Stimulated activated memory B cell treated with anti-CD40 and anti-IgM and Interleukin-4, amounts not matched to agents 10 μg/mL and 1 μg/mL and 100 μg/mL, for 72 hours (primary cell): Measurements from ENCODE around the gene TLR9.
A peak's percentile ranks its signal among the peaks of the same experiment; 100 is the strongest.

Experiments used
- ATAC-seq: fragments of 150-1000 bp; cut with Tn5 transposase; 2 replicates; pipeline ENCODE4 v1.10.0; 2021
- H3K27ac Mint-ChIP-seq: one replicate; pipeline ENCODE4 v1.8.0; 2022; ENCODE audit warnings: mild to moderate bottlenecking, mixed read lengths
- H3K27me3 Mint-ChIP-seq: one replicate; pipeline ENCODE4 v1.8.0; 2022; ENCODE audit warnings: mixed read lengths
- H3K36me3 Mint-ChIP-seq: one replicate; pipeline ENCODE4 v1.8.0; 2022; ENCODE audit warnings: mixed read lengths
- H3K4me1 Mint-ChIP-seq: one replicate; pipeline ENCODE4 v1.8.0; 2022; ENCODE audit warnings: mixed read lengths
- H3K4me3 Mint-ChIP-seq: one replicate; pipeline ENCODE4 v1.8.0; 2022; ENCODE audit warnings: mild to moderate bottlenecking, moderate library complexity, mixed read lengths
- H3K9me3 Mint-ChIP-seq: one replicate; pipeline ENCODE4 v1.8.0; 2022; ENCODE audit warnings: mixed read lengths

TLR9 gene

GRCh38 chr3:52254608-52255007 is 29.2 kb upstream of the TLR9 start:
- peaks cover 64% of the 10 kb centered on the region for H3K36me3 Mint-ChIP-seq
- peaks cover 46% of the 10 kb centered on the region for H3K4me1 Mint-ChIP-seq
- no peak overlapping the region for H3K4me3 Mint-ChIP-seq
- no peaks in the 10 kb centered on the region for H3K27me3 Mint-ChIP-seq
- H3K9me3 Mint-ChIP-seq: no peaks in the 10 kb centered on the region
- no peak for ATAC-seq
- H3K27ac Mint-ChIP-seq: peak overlapping the region; percentile 80

DNA sequence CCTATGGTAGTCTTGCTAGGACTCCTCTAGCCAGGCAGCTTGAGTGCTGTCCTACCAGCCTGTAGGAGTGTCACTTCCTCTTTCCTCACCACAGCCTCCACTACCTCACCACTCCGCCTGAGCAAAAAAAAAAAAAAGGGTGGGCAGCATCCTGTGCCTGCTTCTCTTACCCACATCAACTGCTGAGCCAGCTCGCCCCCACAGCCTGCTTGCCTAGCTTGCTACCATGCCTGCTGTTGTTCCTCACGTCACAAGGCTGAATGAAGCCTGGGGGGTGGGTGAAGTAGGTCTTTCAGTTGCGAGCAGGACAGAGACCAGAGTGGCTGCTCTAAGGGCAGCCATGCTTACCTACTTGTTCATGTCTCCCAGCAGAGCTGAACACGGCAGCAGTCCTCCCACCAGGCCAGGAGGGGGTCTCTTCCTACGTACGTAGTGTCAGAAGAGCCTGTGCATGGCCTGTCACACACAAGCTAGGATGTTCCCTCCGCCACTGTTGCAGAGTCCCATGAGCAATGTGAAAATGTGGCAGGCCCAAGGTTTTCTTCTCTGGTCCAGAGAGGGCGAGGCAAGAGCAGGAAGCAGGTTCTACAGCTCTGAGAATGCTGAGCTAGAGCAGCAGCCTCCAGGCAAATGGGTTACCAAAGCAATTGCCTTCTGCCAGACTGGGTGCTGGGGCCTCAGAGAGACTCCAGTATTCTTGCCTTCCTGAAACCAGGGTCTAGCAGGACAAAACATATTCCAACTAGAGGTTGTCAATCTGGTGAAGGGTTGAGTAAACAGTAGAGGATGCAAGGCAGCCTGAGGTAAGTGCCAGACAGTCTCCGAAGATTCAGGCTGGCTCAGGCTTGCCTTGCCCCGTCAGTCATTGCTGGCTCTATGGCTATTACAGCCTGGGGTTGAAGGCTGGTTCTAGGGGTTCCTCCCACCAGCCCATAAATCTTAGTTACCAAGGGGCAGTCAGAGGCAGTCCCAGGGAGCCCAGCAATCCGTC is 28.2 kb upstream of the TLR9 start:
- Mint-ChIP-seq H3K4me1 (peaks cover 53% of the 10 kb centered on the region), H3K4me3 (peak overlapping the region; percentile 67), H3K27ac (peak overlapping the region; percentile 80), H3K9me3 (no peaks in the 10 kb centered on the region), H3K27me3 (no peaks in the 10 kb centered on the region), H3K36me3 (peaks cover 57% of the 10 kb centered on the region)
- ATAC-seq: peak; percentile 99

DNA sequence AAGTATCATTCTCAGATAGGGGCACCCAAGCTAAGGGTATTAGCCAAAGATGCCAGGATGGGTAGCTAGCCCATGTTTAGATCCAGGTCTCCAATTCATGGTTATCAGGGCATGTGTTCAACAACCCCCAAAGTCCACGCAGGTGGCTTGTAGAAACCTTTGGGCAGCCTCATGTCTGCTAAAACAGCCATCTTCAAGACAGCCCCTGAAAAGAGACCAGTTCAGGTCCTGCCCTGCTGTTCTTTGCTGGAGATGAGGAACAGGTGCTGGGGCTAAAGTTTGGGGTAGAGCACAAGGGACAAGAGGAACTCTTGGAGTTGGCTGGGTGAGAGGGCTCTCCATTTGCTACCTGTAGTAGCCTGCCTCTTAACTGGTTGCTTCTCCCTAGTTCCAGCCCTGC is 24.7 kb upstream of the TLR9 start:
- no peak for ATAC-seq
- peak overlapping the region; percentile 93 for H3K27ac Mint-ChIP-seq
- H3K9me3 Mint-ChIP-seq: no peaks in the 10 kb centered on the region
- peaks cover 76% of the 10 kb centered on the region for H3K4me1 Mint-ChIP-seq
- H3K36me3 Mint-ChIP-seq: peaks cover 47% of the 10 kb centered on the region
- H3K27me3 Mint-ChIP-seq: no peaks in the 10 kb centered on the region
- H3K4me3 Mint-ChIP-seq: no peak overlapping the region

GRCh38 chr3:52249683-52250082 is 24.2 kb upstream of the TLR9 start:
- Mint-ChIP-seq H3K4me3 (no peak overlapping the region), H3K27me3 (no peaks in the 10 kb centered on the region)

DNA sequence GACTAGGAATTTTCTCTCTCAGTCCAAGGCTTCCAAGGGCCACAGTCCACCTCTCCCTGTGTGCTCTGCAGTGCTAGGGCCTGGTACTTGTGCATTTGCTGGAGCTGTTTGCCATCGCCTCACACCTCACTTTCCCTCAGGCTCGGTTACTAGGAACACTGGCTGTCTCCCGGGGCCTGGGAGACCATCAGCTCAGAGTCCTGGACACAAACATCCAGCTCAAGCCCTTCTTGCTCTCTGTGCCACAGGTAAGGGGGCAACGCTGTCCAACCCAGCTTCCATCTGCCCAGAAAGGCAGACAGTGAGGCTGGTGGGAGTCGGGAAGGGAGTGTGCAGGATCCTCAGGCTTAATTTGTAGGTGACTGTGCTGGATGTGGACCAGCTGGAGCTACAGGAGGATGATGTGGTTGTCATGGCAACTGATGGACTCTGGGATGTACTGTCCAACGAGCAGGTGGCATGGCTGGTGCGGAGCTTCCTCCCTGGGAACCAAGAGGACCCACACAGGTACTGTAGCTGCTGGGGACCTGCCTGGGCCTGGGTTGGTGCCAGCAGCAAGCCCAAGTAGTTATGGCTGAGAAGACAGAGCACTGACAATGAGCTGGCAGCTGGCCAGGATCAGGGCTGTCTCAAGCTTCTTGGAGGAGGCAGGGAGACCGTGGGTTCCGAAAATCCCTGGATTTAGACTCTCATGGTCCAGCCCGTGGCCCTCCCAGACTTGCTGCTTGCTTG is 23.5 kb upstream of the TLR9 start:
- Mint-ChIP-seq H3K36me3 (peaks cover 45% of the 10 kb centered on the region), H3K4me1 (peaks cover 83% of the 10 kb centered on the region), H3K4me3 (no peak overlapping the region), H3K9me3 (no peaks in the 10 kb centered on the region), H3K27me3 (no peaks in the 10 kb centered on the region), H3K27ac (peak overlapping the region; percentile 93)
- ATAC-seq: no peak

More at GRCh38 chr3:52249683-52250082, 24.2 kb upstream of the TLR9 start:
- peak overlapping the region; percentile 93 for H3K27ac Mint-ChIP-seq
- peaks cover 80% of the 10 kb centered on the region for H3K4me1 Mint-ChIP-seq
- H3K9me3 Mint-ChIP-seq: no peaks in the 10 kb centered on the region
- H3K36me3 Mint-ChIP-seq: peaks cover 45% of the 10 kb centered on the region
- ATAC-seq: no peak

DNA sequence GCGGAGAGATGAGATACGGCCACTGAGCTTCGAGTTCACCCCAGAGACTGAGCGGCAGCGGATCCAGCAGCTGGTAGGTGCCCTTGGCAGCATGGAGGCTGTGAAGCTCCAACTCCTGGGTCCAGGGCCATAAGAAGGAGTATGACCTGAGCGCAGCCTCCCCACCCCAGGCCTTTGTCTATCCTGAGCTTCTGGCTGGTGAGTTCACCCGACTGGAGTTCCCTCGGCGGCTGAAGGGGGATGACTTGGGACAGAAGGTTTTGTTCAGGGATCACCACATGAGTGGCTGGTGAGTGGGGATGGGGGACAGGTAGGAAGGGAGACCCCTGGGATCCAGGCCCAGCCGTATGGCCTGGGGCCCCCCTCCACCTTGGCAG is 22.7 kb upstream of the TLR9 start:
- peaks cover 43% of the 10 kb centered on the region for H3K36me3 Mint-ChIP-seq

GRCh38 chr3:52247409-52248164 is 22.1 kb upstream of the TLR9 start:
- Mint-ChIP-seq H3K4me3 (peak overlapping the region; percentile 44), H3K9me3 (no peaks in the 10 kb centered on the region), H3K36me3 (peaks cover 39% of the 10 kb centered on the region), H3K4me1 (peaks cover 80% of the 10 kb centered on the region), H3K27me3 (no peaks in the 10 kb centered on the region), H3K27ac (peak overlapping the region; percentile 93)
- no peak for ATAC-seq

More for the DNA sequence above, 22.7 kb upstream of the TLR9 start:
- no peaks in the 10 kb centered on the region for H3K9me3 Mint-ChIP-seq
- peak overlapping the region; percentile 93 for H3K27ac Mint-ChIP-seq
- no peaks in the 10 kb centered on the region for H3K27me3 Mint-ChIP-seq
- H3K4me3 Mint-ChIP-seq: no peak overlapping the region
- H3K4me1 Mint-ChIP-seq: peaks cover 83% of the 10 kb centered on the region
- ATAC-seq: no peak

GRCh38 chr3:52246728-52247408 is 21.4 kb upstream of the TLR9 start:
- peaks cover 32% of the 10 kb centered on the region for H3K36me3 Mint-ChIP-seq
- peak overlapping the region; percentile 88 for H3K4me3 Mint-ChIP-seq
- no peak for ATAC-seq
- H3K4me1 Mint-ChIP-seq: peaks cover 76% of the 10 kb centered on the region
- H3K9me3 Mint-ChIP-seq: no peaks in the 10 kb centered on the region
- H3K27me3 Mint-ChIP-seq: no peaks in the 10 kb centered on the region
- H3K27ac Mint-ChIP-seq: peak overlapping the region; percentile 93

- Mint-ChIP-seq H3K36me3 (peaks cover 32% of the 10 kb centered on the region), H3K27ac (peak overlapping the region; percentile 93), H3K4me3 (peak overlapping the region; percentile 88), H3K27me3 (no peaks in the 10 kb centered on the region), H3K9me3 (no peaks in the 10 kb centered on the region), H3K4me1 (peaks cover 81% of the 10 kb centered on the region)
- ATAC-seq: peak; percentile 0
Measured at GRCh38 chr3:52246264-52246620, 20.8 kb upstream of the TLR9 start.

- Mint-ChIP-seq H3K4me3 (peak within 1 kb of the TSS; percentile 88), H3K9me3 (no peaks in the 10 kb centered on the region), H3K27ac (peak within 1 kb of the TSS; percentile 93), H3K36me3 (peaks cover 32% of the 10 kb centered on the region), H3K4me1 (peaks cover 84% of the 10 kb centered on the region), H3K27me3 (no peaks in the 10 kb centered on the region)
- ATAC-seq: peak; percentile 49
Measured at GRCh38 chr3:52245322-52246263, 20.1 kb upstream of the TLR9 start, which contains the start of gene PPM1M. PPM1M (plus strand) TSS chr3:52245759; CDS start chr3:52245825, 66 bp downstream.

DNA sequence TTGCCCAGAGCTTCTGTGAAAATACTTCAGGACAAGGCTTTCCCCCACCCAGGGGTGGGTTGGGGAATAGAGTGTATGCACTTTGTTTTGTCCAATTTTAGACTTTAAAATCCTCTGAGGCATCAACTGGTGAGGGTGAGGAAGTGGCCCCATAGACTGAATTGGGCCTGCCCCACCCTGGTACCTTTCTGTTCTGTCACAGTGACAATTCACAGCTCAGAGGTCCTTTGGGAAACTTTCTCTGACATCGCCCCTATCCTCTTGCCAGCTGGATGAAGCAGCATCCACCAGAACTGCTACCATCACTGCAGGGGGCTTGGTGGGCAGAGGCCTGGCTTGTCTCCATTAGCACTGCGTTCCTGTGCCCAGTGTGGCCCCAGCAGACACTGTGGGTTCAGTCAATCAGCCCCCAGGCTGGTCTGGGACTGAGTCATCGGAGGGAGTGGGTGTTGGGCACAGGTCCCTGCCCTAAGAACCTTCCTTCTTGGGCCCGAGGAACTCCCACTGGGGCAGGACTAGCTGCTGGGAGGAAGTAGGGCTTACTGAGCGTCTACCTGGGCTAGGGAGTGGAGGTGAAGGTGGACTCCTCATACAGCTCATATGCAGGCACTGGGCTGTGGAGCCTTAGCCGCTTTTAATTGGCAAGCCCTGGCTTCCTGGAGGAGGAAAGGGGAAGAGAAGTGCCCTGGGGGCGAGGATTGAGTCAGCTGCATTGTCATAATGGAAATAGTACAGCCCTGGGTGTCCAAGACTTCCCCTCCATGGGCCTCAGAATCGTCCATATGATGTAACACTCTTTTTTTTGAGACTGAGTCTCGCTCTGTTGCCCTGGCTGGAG is 18.6 kb upstream of the TLR9 start:
- peaks cover 27% of the 10 kb centered on the region for H3K36me3 Mint-ChIP-seq
- peak overlapping the region; percentile 84 for H3K4me3 Mint-ChIP-seq
- ATAC-seq: peak; percentile 80
- peaks cover 84% of the 10 kb centered on the region for H3K4me1 Mint-ChIP-seq
- H3K27ac Mint-ChIP-seq: peak overlapping the region; percentile 93
- no peaks in the 10 kb centered on the region for H3K27me3 Mint-ChIP-seq
- no peaks in the 10 kb centered on the region for H3K9me3 Mint-ChIP-seq

GRCh38 chr3:52242039-52242438 is 16.6 kb upstream of the TLR9 start:
- Mint-ChIP-seq H3K36me3 (peaks cover 8% of the 10 kb centered on the region), H3K4me3 (no peak overlapping the region), H3K27me3 (no peaks in the 10 kb centered on the region), H3K4me1 (peaks cover 81% of the 10 kb centered on the region), H3K9me3 (no peaks in the 10 kb centered on the region), H3K27ac (peak overlapping the region; percentile 21)
- no peak for ATAC-seq

GRCh38 chr3:52240886-52241370 is 15.5 kb upstream of the TLR9 start:
- peaks cover 81% of the 10 kb centered on the region for H3K4me1 Mint-ChIP-seq
- H3K9me3 Mint-ChIP-seq: no peaks in the 10 kb centered on the region
- H3K4me3 Mint-ChIP-seq: peak overlapping the region; percentile 94
- ATAC-seq: no peak
- peaks cover 9% of the 10 kb centered on the region for H3K36me3 Mint-ChIP-seq
- H3K27ac Mint-ChIP-seq: peak overlapping the region; percentile 93
- H3K27me3 Mint-ChIP-seq: no peaks in the 10 kb centered on the region
